Prostate gland (tissue), 2 donors: ENCODE results near the gene STARD9. TPM values are rescaled to one million over a fixed set of nuclear protein-coding genes. Genes with fewer than 3 reads are reported as not detected.

Experiments
- DNase-seq: peaks from one replicate; pipeline ENCODE4 v3.0.0-alpha.2; 2019; ENCODE audit warnings: low spot score
- H3K27ac ChIP-seq, 2 donors: fragments of 200-600 bp; sonication (generic); 2 replicates each; pipeline ENCODE4 v1.5.1; 2017 to 2019
- H3K27me3 ChIP-seq: fragments of 200-600 bp; sonication (generic); replicated peaks from 2 replicates; pipeline ENCODE4 v1.5.1; 2019; ENCODE audit not compliant: insufficient read depth
- H3K36me3 ChIP-seq, 2 donors: fragments of 200-600 bp; sonication (generic); 1 replicate in 1 of 2; 2 replicates in 1 of 2; pipeline versions ENCODE4 v1.5.1 to v1.8.1; 2017 to 2019
- H3K4me1 ChIP-seq: fragments of 200-600 bp; sonication (generic); replicated peaks from 2 replicates; pipeline ENCODE4 v1.5.1; 2019
- H3K4me3 ChIP-seq, 2 donors: fragments of 200-600 bp; sonication (generic); 2 replicates each; pipeline ENCODE4 v1.5.1; 2017 to 2019
- H3K9me3 ChIP-seq: fragments of 200-600 bp; sonication (generic); 2 replicates; pipeline ENCODE4 v1.5.1; 2017
- POLR2A ChIP-seq: fragments of 450-650 bp; IDR thresholded peaks from one replicate; pipeline ENCODE4 v1.6.1; 2016; ENCODE audit warnings: antibody characterized with exemption, mild to moderate bottlenecking
- POLR2AphosphoS5 ChIP-seq: sonication (generic); formaldehyde crosslinking; IDR thresholded peaks from one replicate; pipeline ENCODE4 v1.6.1; 2017; ENCODE audit warnings: antibody characterized with exemption
- WGBS: methylation state at CpG from one replicate; pipeline ENCODE4 v1.1.5; 2018; 5-methylcytosine and 5-hydroxymethylcytosine counted together
- intact Hi-C: fragments of 100-400 bp; cut with DNase I; formaldehyde crosslinking; loops from one replicate; pipeline ENCODE4 v1.14.2; 2022
- total RNA-seq, 2 donors: library from RNA; depleted of rRNA; stranded (reverse); fragments of >200 nt; gene quantifications; one replicate each; pipeline ENCODE4 v1.1.0, GENCODE V29; 2016
- TF ChIP-seq, protein P1 (sequence below), 4 experiments: fragments of 200-600 bp in 2 of 4; fragments of 450-650 bp in 2 of 4; sonication (generic) in 2 of 4; IDR thresholded peaks; 1 replicate in 3 of 4; 2 replicates in 1 of 4; pipeline ENCODE4 v1.5.1; 2016 to 2019; ENCODE audit warnings: antibody characterized with exemption in 4 of 4, mild to moderate bottlenecking in 2 of 4, moderate library complexity in 2 of 4

The STARD9 gene
- total RNA-seq, 2 donors from 2014 or later = 2.6 to 45.8 TPM

DNA sequence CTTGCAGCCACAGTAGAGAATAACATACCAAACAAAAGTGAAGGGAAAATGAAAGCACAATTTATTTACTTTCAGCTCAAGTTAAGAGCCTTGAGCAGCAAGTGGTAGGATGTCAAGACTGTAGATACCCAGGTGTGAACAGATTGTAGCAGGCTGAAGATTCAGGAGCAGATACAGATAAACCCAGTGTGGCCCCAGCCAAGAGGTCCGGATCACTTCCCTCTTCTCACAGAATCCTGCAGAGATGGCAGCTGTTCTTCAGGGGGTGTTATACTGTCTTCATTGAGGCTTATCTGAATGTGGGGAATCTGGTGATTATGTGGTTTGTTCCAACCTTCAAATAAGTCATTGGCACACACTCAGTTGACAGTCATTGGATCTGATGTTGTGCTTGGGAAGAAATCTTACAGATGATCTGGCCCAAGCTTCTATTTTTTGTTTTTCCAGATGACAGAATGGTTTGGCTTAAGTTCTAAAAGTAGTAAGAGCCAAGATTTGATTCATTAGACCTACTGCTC is 2.2 kb downstream of the STARD9 start:
- no peaks in the 10 kb centered on the region for H3K9me3 ChIP-seq
- peak overlapping the region in 1 of 2 donors; percentile 26 for H3K27ac ChIP-seq
- 45% methylated on average over 1 of the region's 1 CpG for WGBS
- no peak overlapping the region for H3K4me3 ChIP-seq
- no peak for DNase-seq
- H3K4me1 ChIP-seq = peaks cover 5% of the 10 kb centered on the region
- TF ChIP-seq POLR2A (no peak), POLR2AphosphoS5 (no peak)
- TF ChIP-seq, protein P1, sequence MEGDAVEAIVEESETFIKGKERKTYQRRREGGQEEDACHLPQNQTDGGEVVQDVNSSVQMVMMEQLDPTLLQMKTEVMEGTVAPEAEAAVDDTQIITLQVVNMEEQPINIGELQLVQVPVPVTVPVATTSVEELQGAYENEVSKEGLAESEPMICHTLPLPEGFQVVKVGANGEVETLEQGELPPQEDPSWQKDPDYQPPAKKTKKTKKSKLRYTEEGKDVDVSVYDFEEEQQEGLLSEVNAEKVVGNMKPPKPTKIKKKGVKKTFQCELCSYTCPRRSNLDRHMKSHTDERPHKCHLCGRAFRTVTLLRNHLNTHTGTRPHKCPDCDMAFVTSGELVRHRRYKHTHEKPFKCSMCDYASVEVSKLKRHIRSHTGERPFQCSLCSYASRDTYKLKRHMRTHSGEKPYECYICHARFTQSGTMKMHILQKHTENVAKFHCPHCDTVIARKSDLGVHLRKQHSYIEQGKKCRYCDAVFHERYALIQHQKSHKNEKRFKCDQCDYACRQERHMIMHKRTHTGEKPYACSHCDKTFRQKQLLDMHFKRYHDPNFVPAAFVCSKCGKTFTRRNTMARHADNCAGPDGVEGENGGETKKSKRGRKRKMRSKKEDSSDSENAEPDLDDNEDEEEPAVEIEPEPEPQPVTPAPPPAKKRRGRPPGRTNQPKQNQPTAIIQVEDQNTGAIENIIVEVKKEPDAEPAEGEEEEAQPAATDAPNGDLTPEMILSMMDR (IDR thresholded peaks at IDR 0.05) = no peak
- no peaks in the 10 kb centered on the region for H3K27me3 ChIP-seq
- intact Hi-C loops = no loop called here
- no peaks in the 10 kb centered on the region for H3K36me3 ChIP-seq

DNA sequence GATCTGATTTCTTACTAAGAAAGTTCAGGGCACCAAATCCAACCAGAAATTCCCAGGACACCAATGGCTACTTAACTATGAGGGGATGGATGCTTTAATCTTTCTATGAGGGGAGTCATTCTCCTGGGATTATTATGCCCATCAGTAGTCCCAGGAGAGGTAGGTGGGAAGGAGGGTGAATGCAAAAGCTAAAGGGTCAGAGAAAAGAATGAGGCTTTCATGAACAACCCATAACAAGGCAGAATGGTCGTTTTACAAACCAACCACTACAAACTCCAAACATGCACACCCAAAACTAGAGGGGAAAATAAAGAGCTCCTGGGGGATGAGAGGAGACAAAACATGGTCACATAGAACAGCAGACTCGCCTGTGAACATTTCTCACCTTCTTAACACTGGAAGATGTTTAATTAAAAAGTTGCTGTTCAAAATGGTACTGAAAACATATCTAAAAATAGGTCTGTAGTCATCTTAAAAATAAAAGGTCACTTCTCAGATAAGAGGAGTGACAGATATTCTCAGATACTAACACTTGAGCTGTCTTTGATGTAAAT is 3.7 kb downstream of the STARD9 start:
- TF ChIP-seq POLR2AphosphoS5 = no peak
- TF ChIP-seq, protein P1 (IDR thresholded peaks at IDR 0.05) = no peak
- no peak for TF ChIP-seq POLR2A
- Histone ChIP-seq H3K27me3 (no peaks in the 10 kb centered on the region), H3K36me3 (no peaks in the 10 kb centered on the region), H3K4me3 (no peak overlapping the region), H3K9me3 (no peaks in the 10 kb centered on the region), H3K27ac (no peak overlapping the region), H3K4me1 (peaks cover 5% of the 10 kb centered on the region)
- no peak for DNase-seq
- WGBS = 83% methylated on average over 2 of the region's 2 CpGs
- intact Hi-C loops = no loop called here

DNA sequence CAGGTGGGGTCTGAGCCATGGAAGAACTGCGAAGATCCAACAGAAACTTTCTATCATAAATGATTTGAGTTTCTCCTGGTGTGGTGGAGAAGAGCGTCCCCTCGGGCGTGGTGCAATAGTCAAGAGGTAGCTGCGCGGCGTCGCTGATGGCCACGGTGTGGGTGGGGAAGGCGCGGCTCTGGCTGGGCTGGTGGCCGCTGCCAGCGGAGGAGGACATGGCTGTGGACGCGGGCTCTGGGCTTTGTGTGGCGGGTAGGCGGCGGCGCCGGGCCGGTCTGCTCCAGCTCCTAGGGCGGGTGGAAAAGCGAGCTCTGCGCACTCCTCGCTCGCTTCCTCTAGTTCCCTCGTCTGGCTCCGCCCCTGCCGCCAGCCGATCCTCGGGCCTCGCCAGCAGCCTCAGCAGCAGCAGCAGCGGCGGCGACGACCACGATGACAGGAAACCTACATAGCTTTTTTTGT is 5.9 kb downstream of the STARD9 start:
- H3K4me3 ChIP-seq = peak overlapping the region; percentile 28 to 30
- peaks cover 5% of the 10 kb centered on the region for H3K4me1 ChIP-seq
- H3K36me3 ChIP-seq = no peaks in the 10 kb centered on the region
- no peaks in the 10 kb centered on the region for H3K9me3 ChIP-seq
- TF ChIP-seq, protein P1 (IDR thresholded peaks at IDR 0.05) = peak in 1 of 4 experiments; percentile 8
- TF ChIP-seq POLR2A (peak; percentile 39), POLR2AphosphoS5 (peak; percentile 61)
- peak overlapping the region; percentile 58 to 61 for H3K27ac ChIP-seq
- 2% methylated on average over 37 of the region's 37 CpGs for WGBS
- no peaks in the 10 kb centered on the region for H3K27me3 ChIP-seq
- peak; percentile 83 for DNase-seq
- intact Hi-C loops = loop anchor here (10.0 kb wide), 1 partner anchor 64 kb away; no protein-coding TSS in a partner anchor

DNA sequence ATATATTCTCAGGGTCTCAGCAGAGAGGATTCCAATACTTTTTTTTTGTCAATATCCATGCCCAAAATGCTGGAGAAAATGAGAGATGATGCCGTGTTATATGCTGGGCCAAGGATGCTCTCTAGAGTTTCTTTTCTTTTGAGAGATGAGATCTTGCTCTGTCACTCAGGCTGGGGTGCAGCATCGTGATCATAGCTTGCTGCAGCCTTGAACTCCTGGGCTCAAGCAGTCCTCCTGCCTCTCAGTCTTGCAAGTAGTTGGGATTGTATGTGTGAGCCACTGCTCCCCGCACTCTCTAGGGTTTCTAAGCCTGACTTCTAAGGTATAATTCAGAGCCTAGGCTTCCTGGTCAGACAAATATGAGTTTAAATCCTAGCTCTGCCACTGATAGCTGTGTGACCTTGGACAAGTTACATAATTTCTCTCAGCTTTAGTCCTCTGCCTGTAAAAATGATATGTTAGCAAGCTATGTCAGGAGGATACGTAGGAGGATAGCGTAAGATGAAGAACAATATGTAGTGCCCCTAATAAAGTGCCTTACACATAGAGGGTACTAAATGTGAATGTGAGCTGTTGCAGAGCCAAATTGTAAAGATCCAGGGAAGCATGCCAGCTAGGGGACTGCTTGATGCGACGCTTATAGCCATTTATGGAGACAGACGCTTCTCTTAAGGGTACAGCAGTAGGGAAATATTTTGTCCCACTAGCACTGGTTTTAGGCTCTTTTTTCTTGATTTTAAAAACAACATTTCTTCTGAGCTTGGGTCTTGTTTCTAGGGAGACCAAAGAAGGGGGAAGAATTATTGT is 7.4 kb downstream of the STARD9 start:
- H3K9me3 ChIP-seq = no peaks in the 10 kb centered on the region
- H3K27me3 ChIP-seq = no peaks in the 10 kb centered on the region
- H3K27ac ChIP-seq = peak overlapping the region in 1 of 2 donors; percentile 31
- H3K4me1 ChIP-seq = peaks cover 5% of the 10 kb centered on the region
- no peak overlapping the region for H3K4me3 ChIP-seq
- H3K36me3 ChIP-seq = no peaks in the 10 kb centered on the region
- TF ChIP-seq, protein P1 (IDR thresholded peaks at IDR 0.05) = no peak
- no peak for TF ChIP-seq POLR2A
- intact Hi-C loops = loop anchor here (10.0 kb wide), 1 partner anchor 62 kb away; no protein-coding TSS in a partner anchor
- 78% methylated on average over 8 of the region's 8 CpGs for WGBS
- no peak for DNase-seq
